Activated naive CD8-positive, alpha-beta T cell treated with anti-CD3 and anti-CD28 coated beads, Interleukin-2, amount 50 U/mL, for 16 hours (primary cell): ENCODE data around the gene WSB2.

Experiments used
- DNase-seq: peaks from one replicate; pipeline ENCODE4 v3.0.0-alpha.2; 2020; ENCODE audit warnings: low read depth, low spot score

WSB2 gene

GRCh38 chr12:118061873-118062843 is 1.2 kb upstream of the WSB2 start:
- no peak for DNase-seq

- no peak for DNase-seq
Observed at GRCh38 chr12:118060301-118061010, 523 bp downstream of the WSB2 start.

- no peak for DNase-seq
Observed at GRCh38 chr12:118059341-118060191, 1.4 kb downstream of the WSB2 start.

- DNase-seq = no peak
Observed at GRCh38 chr12:118058881-118059280, 2.1 kb downstream of the WSB2 start.

GRCh38 chr12:118058227-118058626 is 2.8 kb downstream of the WSB2 start:
- DNase-seq = no peak

- DNase-seq = no peak
Observed at GRCh38 chr12:118055865-118056773, 4.9 kb downstream of the WSB2 start.

GRCh38 chr12:118055144-118055557 is 5.8 kb downstream of the WSB2 start:
- peak; percentile 48 for DNase-seq

GRCh38 chr12:118053071-118053985 is 7.7 kb downstream of the WSB2 start:
- no peak for DNase-seq

GRCh38 chr12:118052324-118053070 is 8.5 kb downstream of the WSB2 start:
- no peak for DNase-seq

- DNase-seq = no peak
Observed at GRCh38 chr12:118050972-118051910, 9.7 kb downstream of the WSB2 start.

- DNase-seq = no peak
Observed at GRCh38 chr12:118046430-118046829, 14.5 kb downstream of the WSB2 start.

- no peak for DNase-seq
Observed at GRCh38 chr12:118044577-118044976, 16.4 kb downstream of the WSB2 start.

- DNase-seq = no peak
Observed at GRCh38 chr12:118044075-118044474, 16.9 kb downstream of the WSB2 start.

- no peak for DNase-seq
Observed at GRCh38 chr12:118042091-118042490, 18.9 kb downstream of the WSB2 start.

GRCh38 chr12:118038137-118038536 is 22.8 kb downstream of the WSB2 start:
- no peak for DNase-seq

GRCh38 chr12:118036672-118037411 is 24.1 kb downstream of the WSB2 start:
- DNase-seq = no peak
